Measurements from ENCODE around the gene GALNT10. TPM values are rescaled to one million over a fixed set of nuclear protein-coding genes. Genes with fewer than 3 reads are reported as not detected.

Gene GALNT10
- total and polyA plus RNA-seq, 10 of the 15 experiments (the other 5 are each of a cell fraction or from before 2014, with no cell fraction given): 3.9 to 35.4 (median 15.5) TPM

DNA sequence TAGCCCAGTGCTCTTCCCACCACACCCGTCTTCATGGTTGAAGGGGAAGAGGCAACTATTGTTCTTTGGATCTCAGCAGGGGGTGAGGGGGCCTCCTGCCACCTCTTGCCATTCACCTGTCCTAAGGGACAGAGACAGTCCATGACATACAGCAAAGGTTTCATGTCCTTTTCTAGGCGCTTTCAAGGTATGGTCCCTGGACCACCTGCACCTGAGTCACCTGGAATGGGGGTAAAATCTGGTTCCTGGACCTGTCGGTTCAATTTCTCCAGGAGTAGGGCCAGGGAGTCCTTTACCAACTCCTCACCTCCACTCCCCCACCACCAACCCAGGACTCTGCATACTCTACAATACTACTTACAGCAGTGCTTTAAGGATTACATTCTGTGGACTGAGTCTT lies 221.8 kb downstream of the GALNT10 start:
- no peaks in the 10 kb centered on the region for H3K9me3 ChIP-seq (replicated peaks; ENCODE audit: control insufficient read depth, insufficient read depth, low read length)
- POLR2A ChIA-PET: no interaction called here
- no peak overlapping the region for H3K9ac ChIP-seq (ENCODE audit: control insufficient read depth, insufficient read depth, low read length)
- H3K27ac ChIP-seq (ENCODE audit: control insufficient read depth, insufficient read depth): no peak overlapping the region
- no peak overlapping the region for H2AFZ ChIP-seq (ENCODE audit: control insufficient read depth, low read depth, low read length)
- no TSS peak for BruUV-seq (replicated peaks)
- FAIRE-seq (no peak), DNase-seq (ENCODE audit: low read depth, low spot score) (no peak), ATAC-seq (no peak)
- SMC1A ChIA-PET (ENCODE audit: uncharacterized antibody, unreplicated experiment): no interaction called here
- no peaks in the 10 kb centered on the region for H3K79me2 ChIP-seq (ENCODE audit: control insufficient read depth, insufficient read depth, low read length)
- 93% methylated on average over 3 of the region's 3 CpGs for WGBS (ENCODE audit: insufficient coverage, insufficient replicate concordance, low lambda C conversion rate, missing lambda C conversion rate)
- peaks cover 3 to 13% of the 10 kb centered on the region in 2 experiments for H3K36me3 ChIP-seq (ENCODE audit: control insufficient read depth in 2 of 2, insufficient read depth in 2 of 2, low read length in 1 of 2)
- intact Hi-C loops (cut with micrococcal nuclease; ENCODE audit: unreplicated experiment): no loop called here
- in situ Hi-C loops (cut with MboI): no loop called here
- no peak overlapping the region for H3K4me3 ChIP-seq
- CTCF ChIA-PET: no interaction called here
- no peak overlapping the region for H3K4me2 ChIP-seq (ENCODE audit: control insufficient read depth, insufficient read depth)
- RAD21 ChIA-PET (ENCODE audit: unreplicated experiment): no interaction called here
- no peaks in the 10 kb centered on the region for H3K27me3 ChIP-seq (replicated peaks in 1 of 2; ENCODE audit: control insufficient read depth in 2 of 2, insufficient read depth in 2 of 2, low read length in 1 of 2)
- 0 out of 2 replicates have a peak, but pooled peaks cover 3% of the 10 kb centered on the region for H4K20me1 ChIP-seq (ENCODE audit: control insufficient read depth, insufficient read depth)
- H3K4me1 ChIP-seq (ENCODE audit: control insufficient read depth, insufficient read depth, low read length): peaks cover 8% of the 10 kb centered on the region
- TF ChIP-seq TARDBP (IDR thresholded peaks at IDR 0.05; ENCODE audit: borderline replicate concordance) (no peak), TCF3 (IDR thresholded peaks at IDR 0.05; ENCODE audit: borderline replicate concordance, insufficient read depth, low read depth, low read length) (no peak), SREBF1 (IDR thresholded peaks at IDR 0.05; ENCODE audit: low read length) (no peak), RB1 (IDR thresholded peaks at IDR 0.05; ENCODE audit: borderline replicate concordance) (no peak), MXI1 (IDR thresholded peaks at IDR 0.05; ENCODE audit: low read depth, low read length) (no peak), BMI1 (IDR thresholded peaks at IDR 0.05; ENCODE audit: borderline replicate concordance) (no peak), PML (IDR thresholded peaks at IDR 0.05; ENCODE audit: low read length) (no peak), JUND (IDR thresholded peaks at IDR 0.05; ENCODE audit: low read depth, low read length) (no peak), DPF2 (IDR thresholded peaks at IDR 0.05) (no peak)
- TF ChIP-seq, protein P1, sequence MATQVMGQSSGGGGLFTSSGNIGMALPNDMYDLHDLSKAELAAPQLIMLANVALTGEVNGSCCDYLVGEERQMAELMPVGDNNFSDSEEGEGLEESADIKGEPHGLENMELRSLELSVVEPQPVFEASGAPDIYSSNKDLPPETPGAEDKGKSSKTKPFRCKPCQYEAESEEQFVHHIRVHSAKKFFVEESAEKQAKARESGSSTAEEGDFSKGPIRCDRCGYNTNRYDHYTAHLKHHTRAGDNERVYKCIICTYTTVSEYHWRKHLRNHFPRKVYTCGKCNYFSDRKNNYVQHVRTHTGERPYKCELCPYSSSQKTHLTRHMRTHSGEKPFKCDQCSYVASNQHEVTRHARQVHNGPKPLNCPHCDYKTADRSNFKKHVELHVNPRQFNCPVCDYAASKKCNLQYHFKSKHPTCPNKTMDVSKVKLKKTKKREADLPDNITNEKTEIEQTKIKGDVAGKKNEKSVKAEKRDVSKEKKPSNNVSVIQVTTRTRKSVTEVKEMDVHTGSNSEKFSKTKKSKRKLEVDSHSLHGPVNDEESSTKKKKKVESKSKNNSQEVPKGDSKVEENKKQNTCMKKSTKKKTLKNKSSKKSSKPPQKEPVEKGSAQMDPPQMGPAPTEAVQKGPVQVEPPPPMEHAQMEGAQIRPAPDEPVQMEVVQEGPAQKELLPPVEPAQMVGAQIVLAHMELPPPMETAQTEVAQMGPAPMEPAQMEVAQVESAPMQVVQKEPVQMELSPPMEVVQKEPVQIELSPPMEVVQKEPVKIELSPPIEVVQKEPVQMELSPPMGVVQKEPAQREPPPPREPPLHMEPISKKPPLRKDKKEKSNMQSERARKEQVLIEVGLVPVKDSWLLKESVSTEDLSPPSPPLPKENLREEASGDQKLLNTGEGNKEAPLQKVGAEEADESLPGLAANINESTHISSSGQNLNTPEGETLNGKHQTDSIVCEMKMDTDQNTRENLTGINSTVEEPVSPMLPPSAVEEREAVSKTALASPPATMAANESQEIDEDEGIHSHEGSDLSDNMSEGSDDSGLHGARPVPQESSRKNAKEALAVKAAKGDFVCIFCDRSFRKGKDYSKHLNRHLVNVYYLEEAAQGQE (IDR thresholded peaks at IDR 0.05; ENCODE audit: low read depth, low read length): no peak
- TF ChIP-seq, protein P2, sequence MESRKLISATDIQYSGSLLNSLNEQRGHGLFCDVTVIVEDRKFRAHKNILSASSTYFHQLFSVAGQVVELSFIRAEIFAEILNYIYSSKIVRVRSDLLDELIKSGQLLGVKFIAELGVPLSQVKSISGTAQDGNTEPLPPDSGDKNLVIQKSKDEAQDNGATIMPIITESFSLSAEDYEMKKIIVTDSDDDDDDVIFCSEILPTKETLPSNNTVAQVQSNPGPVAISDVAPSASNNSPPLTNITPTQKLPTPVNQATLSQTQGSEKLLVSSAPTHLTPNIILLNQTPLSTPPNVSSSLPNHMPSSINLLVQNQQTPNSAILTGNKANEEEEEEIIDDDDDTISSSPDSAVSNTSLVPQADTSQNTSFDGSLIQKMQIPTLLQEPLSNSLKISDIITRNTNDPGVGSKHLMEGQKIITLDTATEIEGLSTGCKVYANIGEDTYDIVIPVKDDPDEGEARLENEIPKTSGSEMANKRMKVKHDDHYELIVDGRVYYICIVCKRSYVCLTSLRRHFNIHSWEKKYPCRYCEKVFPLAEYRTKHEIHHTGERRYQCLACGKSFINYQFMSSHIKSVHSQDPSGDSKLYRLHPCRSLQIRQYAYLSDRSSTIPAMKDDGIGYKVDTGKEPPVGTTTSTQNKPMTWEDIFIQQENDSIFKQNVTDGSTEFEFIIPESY (IDR thresholded peaks at IDR 0.05): no peak
- TF ChIP-seq, protein P3, sequence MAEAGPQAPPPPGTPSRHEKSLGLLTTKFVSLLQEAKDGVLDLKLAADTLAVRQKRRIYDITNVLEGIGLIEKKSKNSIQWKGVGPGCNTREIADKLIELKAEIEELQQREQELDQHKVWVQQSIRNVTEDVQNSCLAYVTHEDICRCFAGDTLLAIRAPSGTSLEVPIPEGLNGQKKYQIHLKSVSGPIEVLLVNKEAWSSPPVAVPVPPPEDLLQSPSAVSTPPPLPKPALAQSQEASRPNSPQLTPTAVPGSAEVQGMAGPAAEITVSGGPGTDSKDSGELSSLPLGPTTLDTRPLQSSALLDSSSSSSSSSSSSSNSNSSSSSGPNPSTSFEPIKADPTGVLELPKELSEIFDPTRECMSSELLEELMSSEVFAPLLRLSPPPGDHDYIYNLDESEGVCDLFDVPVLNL (IDR thresholded peaks at IDR 0.05; ENCODE audit: low read depth, low read length): no peak
- TF ChIP-seq, protein P4, sequence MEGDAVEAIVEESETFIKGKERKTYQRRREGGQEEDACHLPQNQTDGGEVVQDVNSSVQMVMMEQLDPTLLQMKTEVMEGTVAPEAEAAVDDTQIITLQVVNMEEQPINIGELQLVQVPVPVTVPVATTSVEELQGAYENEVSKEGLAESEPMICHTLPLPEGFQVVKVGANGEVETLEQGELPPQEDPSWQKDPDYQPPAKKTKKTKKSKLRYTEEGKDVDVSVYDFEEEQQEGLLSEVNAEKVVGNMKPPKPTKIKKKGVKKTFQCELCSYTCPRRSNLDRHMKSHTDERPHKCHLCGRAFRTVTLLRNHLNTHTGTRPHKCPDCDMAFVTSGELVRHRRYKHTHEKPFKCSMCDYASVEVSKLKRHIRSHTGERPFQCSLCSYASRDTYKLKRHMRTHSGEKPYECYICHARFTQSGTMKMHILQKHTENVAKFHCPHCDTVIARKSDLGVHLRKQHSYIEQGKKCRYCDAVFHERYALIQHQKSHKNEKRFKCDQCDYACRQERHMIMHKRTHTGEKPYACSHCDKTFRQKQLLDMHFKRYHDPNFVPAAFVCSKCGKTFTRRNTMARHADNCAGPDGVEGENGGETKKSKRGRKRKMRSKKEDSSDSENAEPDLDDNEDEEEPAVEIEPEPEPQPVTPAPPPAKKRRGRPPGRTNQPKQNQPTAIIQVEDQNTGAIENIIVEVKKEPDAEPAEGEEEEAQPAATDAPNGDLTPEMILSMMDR (IDR thresholded peaks at IDR 0.05 in 2 of 3, conservative IDR thresholded peaks at IDR 0.05 in 1 of 3; ENCODE audit: control insufficient read depth in 2 of 3, extremely low read depth in 1 of 3, insufficient read depth in 1 of 3, low read depth in 3 of 3, low read length in 3 of 3): no peak
